Gastrocnemius medialis (tissue), 4 donors: ENCODE measurements around the gene ELF3. TPM values are rescaled to one million over a fixed set of nuclear protein-coding genes. Genes with fewer than 3 reads are reported as not detected.
"Not testable (repeated sequence)": the region's sequence is repeated elsewhere in the genome, so short reads cannot be mapped to it uniquely, and the experiment has no call there.

Experiments used
- ATAC-seq, 2 donors: fragments of 150-250 bp; one replicate each; pipeline ENCODE4 v1.9.1; 2016
- DNase-seq, 2 donors: peaks; one replicate each; pipeline ENCODE4 v3.0.0-alpha.2; 2019
- H3K27ac ChIP-seq, 4 donors: fragments of 200-600 bp; sonication (generic); 1 replicate in 1 of 4; 2 replicates in 3 of 4; pipeline ENCODE4 v1.5.1; 2016 to 2018; ENCODE audit warnings: mild to moderate bottlenecking in 2 of 4, moderate library complexity in 1 of 4
- H3K27me3 ChIP-seq, 3 donors: fragments of 200-600 bp; sonication (generic) in 2 of 3; 1 replicate in 1 of 3; 2 replicates in 2 of 3; pipeline versions ENCODE4 v1.5.1 to v1.6.0; 2016 to 2019; ENCODE audit warnings: mild to moderate bottlenecking in 1 of 3, moderate library complexity in 1 of 3
- H3K36me3 ChIP-seq, 2 donors: fragments of 200-600 bp; sonication (generic) in 1 of 2; one replicate each; pipeline ENCODE4 v1.5.1; 2017 to 2018
- H3K4me1 ChIP-seq, 2 donors: fragments of 200-600 bp; sonication (generic) in 1 of 2; one replicate each; pipeline ENCODE4 v1.5.1; 2016 to 2017; ENCODE audit warnings: mild to moderate bottlenecking in 2 of 2
- H3K4me3 ChIP-seq, 4 donors: fragments of 200-600 bp; sonication (generic) in 3 of 4; 1 replicate in 1 of 4; 2 replicates in 3 of 4; pipeline ENCODE4 v1.5.1; 2016 to 2019; ENCODE audit warnings: mild to moderate bottlenecking in 2 of 4
- H3K9me3 ChIP-seq, 3 donors: fragments of 200-600 bp; sonication (generic) in 2 of 3; 1 replicate in 1 of 3; 2 replicates in 2 of 3; pipeline ENCODE4 v1.5.1; 2016 to 2019
- CTCF ChIP-seq, 5 experiments: fragments of 450-650 bp in 3 of 5; fragments of 200-600 bp in 2 of 5; sonication (generic) in 2 of 5; IDR thresholded peaks in 4 of 5; conservative IDR thresholded peaks in 1 of 5; 1 replicate in 4 of 5; 2 replicates in 1 of 5; pipeline ENCODE4 v1.5.1; 2016 to 2019; ENCODE audit warnings: antibody characterized with exemption in 5 of 5, mild to moderate bottlenecking in 3 of 5, moderate library complexity in 3 of 5
- POLR2A ChIP-seq, 2 donors: fragments of 450-650 bp; IDR thresholded peaks; one replicate each; pipeline ENCODE4 v1.6.1; 2017; ENCODE audit warnings: antibody characterized with exemption in 2 of 2, mild to moderate bottlenecking in 2 of 2, moderate library complexity in 2 of 2
- in situ Hi-C, 4 donors: fragments of 200-750 bp; cut with MboI; loops; one replicate each; pipeline versions ENCODE4 v1.15.0 to v1.8.0; 2017; ENCODE audit warnings: low sequenced_read_pairs in 4 of 4
- intact Hi-C: fragments of 100-400 bp; cut with DNase I; formaldehyde crosslinking; loops from one replicate; pipeline ENCODE4 v1.15.1; 2023; ENCODE audit warnings: low total_unique reads
- total RNA-seq, 4 donors: library from RNA; depleted of rRNA; stranded (reverse); fragments of >200 nt; gene quantifications; one replicate each; pipeline versions ENCODE4 v1.1.0 to v1.2.3, GENCODE V29; 2016

The ELF3 gene
- total RNA-seq, 4 donors from 2014 or later = 0.10 to 3.8 (median 0.73) TPM; not detected in 1

- H3K9me3 ChIP-seq = no peaks in the 10 kb centered on the region
- H3K4me1 ChIP-seq = no peaks in the 10 kb centered on the region
- ATAC-seq (no peak), DNase-seq (no peak)
- no peaks in the 10 kb centered on the region for H3K27me3 ChIP-seq
- intact Hi-C loops (no loop called here), in situ Hi-C loops (no loop called here)
- no peak overlapping the region for H3K27ac ChIP-seq
- TF ChIP-seq POLR2A (IDR thresholded peaks at IDR 0.05) = no peak
- TF ChIP-seq CTCF (IDR thresholded peaks at IDR 0.05 in 4 of 5, conservative IDR thresholded peaks at IDR 0.05 in 1 of 5) = no peak
- no peak overlapping the region for H3K4me3 ChIP-seq
- no peaks in the 10 kb centered on the region for H3K36me3 ChIP-seq
Measured at GRCh38 chr1:202054094-202054493, 43.7 kb downstream of the ELF3 start.

- H3K36me3 ChIP-seq, in situ Hi-C loops, DNase-seq, H3K27ac ChIP-seq, H3K4me3 ChIP-seq, H3K9me3 ChIP-seq, H3K4me1 ChIP-seq, ATAC-seq, H3K27me3 ChIP-seq, intact Hi-C loops: not testable (repeated sequence)
Measured at GRCh38 chr1:202054673-202055072, 44.3 kb downstream of the ELF3 start.

- Histone ChIP-seq H3K4me1 (no peaks in the 10 kb centered on the region), H3K36me3 (no peaks in the 10 kb centered on the region), H3K27ac (no peak overlapping the region), H3K9me3 (no peaks in the 10 kb centered on the region), H3K27me3 (no peaks in the 10 kb centered on the region), H3K4me3 (no peak overlapping the region)
- in situ Hi-C loops (no loop called here), intact Hi-C loops (no loop called here)
- ATAC-seq = no peak
- no peak for DNase-seq
- TF ChIP-seq CTCF (IDR thresholded peaks at IDR 0.05 in 4 of 5, conservative IDR thresholded peaks at IDR 0.05 in 1 of 5) = no peak
- TF ChIP-seq POLR2A (IDR thresholded peaks at IDR 0.05) = no peak
Measured at GRCh38 chr1:202056644-202057334, 46.4 kb downstream of the ELF3 start.

GRCh38 chr1:202057335-202057704, 46.9 kb downstream of the ELF3 start:
- ATAC-seq, H3K4me3 ChIP-seq, H3K27ac ChIP-seq, DNase-seq, H3K4me1 ChIP-seq, H3K9me3 ChIP-seq, in situ Hi-C loops, H3K27me3 ChIP-seq, H3K36me3 ChIP-seq, intact Hi-C loops: not testable (repeated sequence)

- Histone ChIP-seq H3K4me3 (no peak overlapping the region), H3K36me3 (no peaks in the 10 kb centered on the region), H3K9me3 (no peaks in the 10 kb centered on the region), H3K4me1 (no peaks in the 10 kb centered on the region), H3K27me3 (no peaks in the 10 kb centered on the region), H3K27ac (no peak overlapping the region)
- no peak for ATAC-seq
- DNase-seq = no peak
- TF ChIP-seq CTCF (IDR thresholded peaks at IDR 0.05 in 4 of 5, conservative IDR thresholded peaks at IDR 0.05 in 1 of 5) = no peak
- TF ChIP-seq POLR2A (IDR thresholded peaks at IDR 0.05) = no peak
- in situ Hi-C loops (no loop called here), intact Hi-C loops (no loop called here)
Measured at GRCh38 chr1:202058001-202058908, 47.9 kb downstream of the ELF3 start.
